ENCODE measurements around the gene HYAL3. TPM values are rescaled to one million over a fixed set of nuclear protein-coding genes. Genes with fewer than 3 reads are reported as not detected.

HYAL3 gene
- total and polyA plus RNA-seq, 2 of the 13 experiments (the other 11 are each of a cell fraction or from before 2014, with no cell fraction given) = 5.5 to 10.4 TPM

DNA sequence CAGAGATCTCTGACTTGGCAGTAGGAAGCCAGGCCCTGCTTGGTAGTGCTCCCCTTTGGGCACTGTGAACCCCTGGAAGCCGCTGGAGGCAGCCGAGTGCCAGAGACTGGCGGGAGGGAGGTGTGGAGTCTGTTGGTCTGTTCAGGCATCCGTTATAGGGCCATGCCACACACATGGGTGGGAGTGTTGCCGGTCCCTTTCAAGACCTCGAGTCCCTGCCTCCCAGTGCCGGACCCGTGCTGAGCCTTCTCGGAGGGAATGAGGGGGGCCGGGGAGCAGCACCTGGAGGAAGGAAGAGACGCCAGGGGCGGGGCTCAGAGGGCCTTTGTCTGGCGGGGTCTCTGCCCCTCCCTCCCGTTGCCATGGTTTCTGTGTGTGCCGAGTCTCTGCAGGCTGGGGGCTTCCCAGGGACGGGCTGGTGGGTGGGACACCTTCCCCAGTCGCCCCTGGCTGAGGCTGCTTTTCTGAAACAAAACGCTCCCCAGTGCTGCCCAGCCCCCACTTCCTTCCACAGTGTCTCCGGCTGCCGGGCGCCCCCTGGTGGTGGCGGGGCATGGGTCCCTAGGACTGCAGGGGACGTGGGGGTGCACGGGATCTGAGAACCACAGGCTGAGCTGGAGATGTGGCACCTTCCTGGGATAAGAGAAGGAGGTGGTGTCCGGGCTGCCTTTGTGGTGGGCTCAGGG lies 53.2 kb downstream of the HYAL3 start (continued):
- TF ChIP-seq TCF12 (IDR thresholded peaks at IDR 0.05) (no peak), TCF12 (CRISPR knock-in tag; IDR thresholded peaks at IDR 0.05) (0 out of 2 replicates have a peak, but pooled peaks have one; percentile 60), GABPB1 (CRISPR knock-in tag; IDR thresholded peaks at IDR 0.05) (peak; percentile 84), HNRNPLL (IDR thresholded peaks at IDR 0.05; ENCODE audit: low read depth, low read length, poor library complexity, severe bottlenecking) (peak; percentile 48), ZNF775 (CRISPR knock-in tag; IDR thresholded peaks at IDR 0.05; ENCODE audit: borderline replicate concordance) (no peak), PHF5A (CRISPR knock-in tag; IDR thresholded peaks at IDR 0.05; ENCODE audit: low read depth, unreplicated experiment) (peak; percentile 32), ZSCAN9 (CRISPR knock-in tag; IDR thresholded peaks at IDR 0.05; ENCODE audit: borderline replicate concordance) (no peak), ZNF382 (CRISPR knock-in tag; IDR thresholded peaks at IDR 0.05; ENCODE audit: borderline replicate concordance) (no peak), KLF6 (CRISPR knock-in tag; IDR thresholded peaks at IDR 0.05) (0 out of 2 replicates have a peak, but pooled peaks have one; percentile 41), IRF2 (CRISPR knock-in tag; IDR thresholded peaks at IDR 0.05) (peak; percentile 76; the same call in 1 of the 2 replicates), ZFP90 (CRISPR knock-in tag; IDR thresholded peaks at IDR 0.05; ENCODE audit: borderline replicate concordance) (peak; percentile 49; the same call in 1 of the 2 replicates), CCDC6 (CRISPR knock-in tag; IDR thresholded peaks at IDR 0.05) (no peak), MAF1 (CRISPR knock-in tag; IDR thresholded peaks at IDR 0.05; ENCODE audit: borderline replicate concordance) (peak; percentile 42; the same call in 1 of the 2 replicates), NKX3-1 (CRISPR knock-in tag; IDR thresholded peaks at IDR 0.05) (no peak), GATAD2A (CRISPR knock-in tag; IDR thresholded peaks at IDR 0.05) (peak; percentile 58; the same call in 1 of the 2 replicates), MEIS2 (CRISPR knock-in tag; IDR thresholded peaks at IDR 0.05) (peak; percentile 65; the same call in 1 of the 2 replicates), ETV6 (CRISPR knock-in tag; conservative IDR thresholded peaks at IDR 0.05) (no peak), ZMAT5 (CRISPR knock-in tag; IDR thresholded peaks at IDR 0.05; ENCODE audit: borderline replicate concordance, low read depth) (no peak), ZBTB1 (CRISPR knock-in tag; IDR thresholded peaks at IDR 0.05; ENCODE audit: borderline replicate concordance) (no peak), ZNF761 (CRISPR knock-in tag; conservative IDR thresholded peaks at IDR 0.05) (no peak), SNRNP70 (IDR thresholded peaks at IDR 0.05; ENCODE audit: low read depth, low read length) (no peak), ZNF44 (CRISPR knock-in tag; IDR thresholded peaks at IDR 0.05) (no peak), FOXP1 (IDR thresholded peaks at IDR 0.05) (no peak), FOXP1 (CRISPR knock-in tag; IDR thresholded peaks at IDR 0.05) (no peak), ZNF557 (CRISPR knock-in tag; IDR thresholded peaks at IDR 0.05) (no peak)
- TF ChIP-seq, protein P1, sequence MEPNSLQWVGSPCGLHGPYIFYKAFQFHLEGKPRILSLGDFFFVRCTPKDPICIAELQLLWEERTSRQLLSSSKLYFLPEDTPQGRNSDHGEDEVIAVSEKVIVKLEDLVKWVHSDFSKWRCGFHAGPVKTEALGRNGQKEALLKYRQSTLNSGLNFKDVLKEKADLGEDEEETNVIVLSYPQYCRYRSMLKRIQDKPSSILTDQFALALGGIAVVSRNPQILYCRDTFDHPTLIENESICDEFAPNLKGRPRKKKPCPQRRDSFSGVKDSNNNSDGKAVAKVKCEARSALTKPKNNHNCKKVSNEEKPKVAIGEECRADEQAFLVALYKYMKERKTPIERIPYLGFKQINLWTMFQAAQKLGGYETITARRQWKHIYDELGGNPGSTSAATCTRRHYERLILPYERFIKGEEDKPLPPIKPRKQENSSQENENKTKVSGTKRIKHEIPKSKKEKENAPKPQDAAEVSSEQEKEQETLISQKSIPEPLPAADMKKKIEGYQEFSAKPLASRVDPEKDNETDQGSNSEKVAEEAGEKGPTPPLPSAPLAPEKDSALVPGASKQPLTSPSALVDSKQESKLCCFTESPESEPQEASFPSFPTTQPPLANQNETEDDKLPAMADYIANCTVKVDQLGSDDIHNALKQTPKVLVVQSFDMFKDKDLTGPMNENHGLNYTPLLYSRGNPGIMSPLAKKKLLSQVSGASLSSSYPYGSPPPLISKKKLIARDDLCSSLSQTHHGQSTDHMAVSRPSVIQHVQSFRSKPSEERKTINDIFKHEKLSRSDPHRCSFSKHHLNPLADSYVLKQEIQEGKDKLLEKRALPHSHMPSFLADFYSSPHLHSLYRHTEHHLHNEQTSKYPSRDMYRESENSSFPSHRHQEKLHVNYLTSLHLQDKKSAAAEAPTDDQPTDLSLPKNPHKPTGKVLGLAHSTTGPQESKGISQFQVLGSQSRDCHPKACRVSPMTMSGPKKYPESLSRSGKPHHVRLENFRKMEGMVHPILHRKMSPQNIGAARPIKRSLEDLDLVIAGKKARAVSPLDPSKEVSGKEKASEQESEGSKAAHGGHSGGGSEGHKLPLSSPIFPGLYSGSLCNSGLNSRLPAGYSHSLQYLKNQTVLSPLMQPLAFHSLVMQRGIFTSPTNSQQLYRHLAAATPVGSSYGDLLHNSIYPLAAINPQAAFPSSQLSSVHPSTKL (CRISPR knock-in tag; IDR thresholded peaks at IDR 0.05) = 0 out of 2 replicates have a peak, but pooled peaks have one; percentile 16
- TF ChIP-seq, protein P2, sequence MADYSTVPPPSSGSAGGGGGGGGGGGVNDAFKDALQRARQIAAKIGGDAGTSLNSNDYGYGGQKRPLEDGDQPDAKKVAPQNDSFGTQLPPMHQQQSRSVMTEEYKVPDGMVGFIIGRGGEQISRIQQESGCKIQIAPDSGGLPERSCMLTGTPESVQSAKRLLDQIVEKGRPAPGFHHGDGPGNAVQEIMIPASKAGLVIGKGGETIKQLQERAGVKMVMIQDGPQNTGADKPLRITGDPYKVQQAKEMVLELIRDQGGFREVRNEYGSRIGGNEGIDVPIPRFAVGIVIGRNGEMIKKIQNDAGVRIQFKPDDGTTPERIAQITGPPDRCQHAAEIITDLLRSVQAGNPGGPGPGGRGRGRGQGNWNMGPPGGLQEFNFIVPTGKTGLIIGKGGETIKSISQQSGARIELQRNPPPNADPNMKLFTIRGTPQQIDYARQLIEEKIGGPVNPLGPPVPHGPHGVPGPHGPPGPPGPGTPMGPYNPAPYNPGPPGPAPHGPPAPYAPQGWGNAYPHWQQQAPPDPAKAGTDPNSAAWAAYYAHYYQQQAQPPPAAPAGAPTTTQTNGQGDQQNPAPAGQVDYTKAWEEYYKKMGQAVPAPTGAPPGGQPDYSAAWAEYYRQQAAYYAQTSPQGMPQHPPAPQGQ (CRISPR knock-in tag; IDR thresholded peaks at IDR 0.05; ENCODE audit: borderline replicate concordance) = no peak
